Thyroid gland (tissue), 4 donors: ENCODE results near the gene ASAP2.

Experiments
- CTCF ChIP-seq, 6 experiments: fragments of 200-600 bp in 3 of 6; fragments of 450-650 bp in 3 of 6; sonication (generic) in 3 of 6; IDR thresholded peaks; one replicate each; pipeline ENCODE4 v1.5.1; 2016 to 2019; ENCODE audit warnings: antibody characterized with exemption in 6 of 6, mild to moderate bottlenecking in 2 of 6, inconsistent platforms in 1 of 6, moderate library complexity in 1 of 6
- POLR2A ChIP-seq, 2 donors: fragments of 450-650 bp; IDR thresholded peaks; one replicate each; pipeline ENCODE4 v1.6.1; 2017; ENCODE audit warnings: antibody characterized with exemption in 2 of 2, mild to moderate bottlenecking in 2 of 2, moderate library complexity in 1 of 2

GRCh38 chr2:9208875-9209274 lies 2.3 kb downstream of the ASAP2 start:
- TF ChIP-seq CTCF (IDR thresholded peaks at IDR 0.05) (no peak), POLR2A (IDR thresholded peaks at IDR 0.05) (no peak)
